ENCODE results near the gene TNNI3K. TPM values are rescaled to one million over a fixed set of nuclear protein-coding genes. Genes with fewer than 3 reads are reported as not detected.

TNNI3K gene
- total RNA-seq, 1 experiment from 2014 or later: not detected

DNA sequence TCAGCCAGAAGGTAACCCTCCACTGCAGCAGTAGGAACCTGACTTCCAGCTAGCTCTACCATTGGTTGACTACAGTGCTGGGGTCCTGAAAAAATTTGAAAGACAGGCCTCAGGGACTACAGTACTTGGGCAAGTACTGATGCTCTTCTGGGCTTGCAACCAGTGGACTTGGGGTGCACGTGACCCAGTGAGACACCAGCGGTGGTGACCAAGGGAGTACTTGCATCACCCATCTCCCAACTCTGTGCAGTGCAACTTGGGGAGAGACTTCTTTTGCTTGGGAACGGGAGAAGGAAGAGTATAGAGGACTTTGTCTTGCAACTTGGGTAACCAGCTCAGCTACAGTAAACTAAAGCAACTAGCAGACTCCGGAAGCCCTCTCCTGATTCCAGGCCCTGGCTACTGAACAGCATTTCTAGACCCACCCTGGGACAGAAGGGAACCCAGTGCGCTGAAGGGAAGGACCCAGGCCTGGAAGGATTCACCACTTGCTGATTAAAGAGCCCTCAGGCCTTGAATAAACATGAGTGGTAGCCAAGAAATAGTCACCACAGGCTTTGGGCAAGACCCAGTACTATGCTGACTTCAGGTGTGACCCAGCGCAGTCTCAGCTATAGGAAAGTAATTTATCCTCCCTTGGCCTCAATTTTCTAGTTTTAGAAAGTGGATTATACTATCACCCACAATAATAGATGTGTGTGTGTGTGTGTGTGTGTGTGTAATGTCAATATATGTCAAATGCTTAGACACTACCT, 45.6 kb downstream of the TNNI3K start:
- peaks cover 5% of the 10 kb centered on the region in 2 experiments for H3K4me1 Mint-ChIP-seq
- no peak overlapping the region for H2BK12ac ChIP-seq (ENCODE audit: insufficient read length, low read depth, low read length)

More for the DNA sequence above, 45.6 kb downstream of the TNNI3K start:
- H2AK5ac ChIP-seq (ENCODE audit: insufficient read length, low read length): no peak overlapping the region
- no peak overlapping the region; the same call in 1 of the 2 replicates for H3K14ac ChIP-seq (ENCODE audit: insufficient read depth, low read length)
- H4K91ac ChIP-seq (ENCODE audit: insufficient read length, low read depth, low read length): no peak overlapping the region
- no peak overlapping the region for H2BK15ac ChIP-seq (ENCODE audit: low read depth, low read length)
- H2BK20ac ChIP-seq (ENCODE audit: low read depth, low read length, poor library complexity, severe bottlenecking): no peak overlapping the region
- no peaks in the 10 kb centered on the region for H4K20me1 ChIP-seq (ENCODE audit: control insufficient read depth, insufficient read depth, insufficient read length)
- H3K23me2 ChIP-seq (ENCODE audit: insufficient read length, low read depth, low read length, poor library complexity, severe bottlenecking): no peaks in the 10 kb centered on the region
- no peak for DNase-seq
- no peaks in the 10 kb centered on the region for H3K27me3 ChIP-seq (ENCODE audit: insufficient read depth, low read length)
- H3K79me2 ChIP-seq (ENCODE audit: insufficient read depth, low read length): no peaks in the 10 kb centered on the region
- WGBS (ENCODE audit: extremely low coverage, insufficient read length, low lambda C conversion rate): no CpG with 5 or more reads among the region's 6 CpGs
- no peak overlapping the region for H4K8ac ChIP-seq (replicated peaks; ENCODE audit: insufficient read length, low read depth, low read length)
- H3K79me1 ChIP-seq (ENCODE audit: insufficient read depth, low read depth, low read length, poor library complexity, severe bottlenecking): no peaks in the 10 kb centered on the region
- H2BK120ac ChIP-seq (ENCODE audit: low read depth, low read length, poor library complexity, severe bottlenecking): no peak overlapping the region
- no peak overlapping the region for H3K56ac ChIP-seq (ENCODE audit: insufficient read length, low read depth, low read length)
- H3K4ac ChIP-seq (ENCODE audit: low read depth, low read length): no peak overlapping the region
- H3K4me1 ChIP-seq (ENCODE audit: insufficient read depth, low read length): no peaks in the 10 kb centered on the region
- Mint-ChIP-seq H3K36me3 (ENCODE audit: insufficient read depth in 1 of 3, low read depth in 3 of 3) (no peaks in the 10 kb centered on the region), H3K9me3 (no peaks in the 10 kb centered on the region), H3K27ac (peak overlapping the region in 1 of 3 experiments; percentile 94; a peak in 2 of 7 replicates), H3K27me3 (ENCODE audit: low read depth) (no peaks in the 10 kb centered on the region), H3K4me3 (no peak overlapping the region)
- H3K18ac ChIP-seq (ENCODE audit: insufficient read length, low read depth, low read length): no peak overlapping the region
- no peak overlapping the region for H3K9ac ChIP-seq (ENCODE audit: extremely low read depth, insufficient read length, low read length)
- no peak overlapping the region for H2AFZ ChIP-seq (ENCODE audit: low read length)
- H2BK5ac ChIP-seq (ENCODE audit: insufficient read length, low read length): no peak overlapping the region
- H3K9me3 ChIP-seq (ENCODE audit: control insufficient read depth, low read depth, low read length): no peaks in the 10 kb centered on the region
- H4K5ac ChIP-seq (ENCODE audit: insufficient read length, low read depth, low read length): no peak overlapping the region
- H3K23ac ChIP-seq (ENCODE audit: insufficient read length, low read depth, low read length): no peak overlapping the region
- TF ChIP-seq, protein P1, sequence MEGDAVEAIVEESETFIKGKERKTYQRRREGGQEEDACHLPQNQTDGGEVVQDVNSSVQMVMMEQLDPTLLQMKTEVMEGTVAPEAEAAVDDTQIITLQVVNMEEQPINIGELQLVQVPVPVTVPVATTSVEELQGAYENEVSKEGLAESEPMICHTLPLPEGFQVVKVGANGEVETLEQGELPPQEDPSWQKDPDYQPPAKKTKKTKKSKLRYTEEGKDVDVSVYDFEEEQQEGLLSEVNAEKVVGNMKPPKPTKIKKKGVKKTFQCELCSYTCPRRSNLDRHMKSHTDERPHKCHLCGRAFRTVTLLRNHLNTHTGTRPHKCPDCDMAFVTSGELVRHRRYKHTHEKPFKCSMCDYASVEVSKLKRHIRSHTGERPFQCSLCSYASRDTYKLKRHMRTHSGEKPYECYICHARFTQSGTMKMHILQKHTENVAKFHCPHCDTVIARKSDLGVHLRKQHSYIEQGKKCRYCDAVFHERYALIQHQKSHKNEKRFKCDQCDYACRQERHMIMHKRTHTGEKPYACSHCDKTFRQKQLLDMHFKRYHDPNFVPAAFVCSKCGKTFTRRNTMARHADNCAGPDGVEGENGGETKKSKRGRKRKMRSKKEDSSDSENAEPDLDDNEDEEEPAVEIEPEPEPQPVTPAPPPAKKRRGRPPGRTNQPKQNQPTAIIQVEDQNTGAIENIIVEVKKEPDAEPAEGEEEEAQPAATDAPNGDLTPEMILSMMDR (conservative IDR thresholded peaks at IDR 0.05): no peak
- no peak overlapping the region for H3T11ph ChIP-seq (ENCODE audit: low read length)
- H3K4me2 ChIP-seq (ENCODE audit: insufficient read depth, insufficient read length, low read length): no peak overlapping the region
- no peak overlapping the region for H3K27ac ChIP-seq (ENCODE audit: insufficient read length, low read depth, low read length)
